Left ventricle myocardium inferior (tissue), 1 donor: ENCODE data around the gene JPT2. TPM values are rescaled to one million over a fixed set of nuclear protein-coding genes. Genes with fewer than 3 reads are reported as not detected.

ENCODE experiments used
- DNase-seq: peaks from one replicate; pipeline ENCODE4 v3.0.0-alpha.2; 2020
- H3K27ac ChIP-seq: fragments of 200-600 bp; replicated peaks from 2 replicates; pipeline ENCODE4 v1.8.0; 2021
- H3K27me3 ChIP-seq: fragments of 200-600 bp; 2 replicates; pipeline ENCODE4 v1.8.0; 2021; ENCODE audit warnings: low read depth
- H3K36me3 ChIP-seq: fragments of 200-600 bp; 2 replicates; pipeline ENCODE4 v1.8.0; 2021
- H3K4me1 ChIP-seq: fragments of 200-600 bp; 2 replicates; pipeline ENCODE4 v1.8.0; 2021
- H3K4me3 ChIP-seq: fragments of 200-600 bp; 2 replicates; pipeline ENCODE4 v1.8.0; 2021; ENCODE audit warnings: mild to moderate bottlenecking, moderate library complexity
- H3K9me3 ChIP-seq: fragments of 200-600 bp; replicated peaks from 2 replicates; pipeline ENCODE4 v1.8.0; 2021
- intact Hi-C: fragments of 100-400 bp; cut with micrococcal nuclease; formaldehyde crosslinking; loops from one replicate; pipeline ENCODE4 v1.11.0; 2022
- total RNA-seq: library from RNA; stranded (reverse); fragmentation: NEBNext Ultra II Directional; extraction: Animal tissue kit (Norgen Biotek cat#: 25700); gene quantifications from one replicate; pipeline ENCODE4 v1.2.1, GENCODE V29; 2021
- TF ChIP-seq, protein P1 (sequence below): fragments of 200-600 bp; IDR thresholded peaks from 2 replicates; pipeline ENCODE4 v1.8.0; 2021; ENCODE audit warnings: antibody characterized with exemption, mild to moderate bottlenecking, borderline replicate concordance
- donor health status: DM: no; HTN: yes; CAD: no; lungs with severe emphysema.

Gene JPT2
- total RNA-seq, 1 donor from 2014 or later, result 30.6 TPM

DNA sequence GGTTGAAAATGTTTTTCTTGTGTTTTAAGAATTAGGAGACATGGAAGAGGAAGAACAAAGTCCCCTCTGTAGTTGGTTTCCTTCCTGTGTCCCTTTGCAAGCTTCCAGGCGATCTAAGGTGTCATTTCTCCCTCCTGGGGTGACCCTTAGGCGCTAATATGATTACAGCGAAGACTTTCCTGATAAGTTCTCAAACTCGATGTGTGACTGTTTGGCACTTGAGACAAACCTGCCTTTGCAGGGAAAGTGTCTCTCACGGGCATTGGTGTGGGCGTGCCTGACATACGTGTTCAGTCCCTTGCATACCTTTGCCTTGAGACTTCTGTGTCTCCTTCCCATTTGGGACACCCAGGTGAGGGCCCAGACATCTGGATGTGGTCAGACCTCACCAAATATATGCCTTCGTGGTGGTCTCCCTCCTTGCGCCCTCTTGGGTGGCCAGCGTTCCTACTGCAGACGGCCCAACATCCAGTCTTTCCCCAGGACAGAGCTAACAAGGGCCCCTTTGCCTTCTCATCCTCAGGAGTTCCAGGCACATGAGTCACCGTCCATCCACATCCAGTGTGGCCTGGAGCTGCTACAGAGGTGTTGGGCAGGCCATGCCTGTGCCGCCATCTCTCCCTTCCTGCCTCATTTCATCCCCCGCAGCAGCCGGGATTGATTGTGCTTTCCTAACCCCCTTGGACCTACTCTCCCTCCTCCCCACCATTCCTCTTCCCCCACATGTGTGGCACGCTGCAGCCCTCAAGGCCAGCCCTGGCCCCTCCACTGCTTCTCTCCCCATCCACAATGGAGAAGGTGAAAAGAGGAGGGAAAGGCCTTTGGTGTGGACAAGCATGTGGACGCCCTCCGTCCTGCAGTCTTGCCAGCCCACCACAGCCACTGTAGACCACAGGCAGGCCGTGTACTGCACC, 3.1 kb upstream of the JPT2 start:
- no peak for DNase-seq
- H3K4me3 ChIP-seq, result no peak overlapping the region
- H3K36me3 ChIP-seq, result peaks cover 55% of the 10 kb centered on the region
- H3K27ac ChIP-seq, result no peak overlapping the region
- no peaks in the 10 kb centered on the region for H3K9me3 ChIP-seq
- intact Hi-C loops, result no loop called here
- no peaks in the 10 kb centered on the region for H3K27me3 ChIP-seq
- H3K4me1 ChIP-seq, result peaks cover 23% of the 10 kb centered on the region
- TF ChIP-seq, protein P1, sequence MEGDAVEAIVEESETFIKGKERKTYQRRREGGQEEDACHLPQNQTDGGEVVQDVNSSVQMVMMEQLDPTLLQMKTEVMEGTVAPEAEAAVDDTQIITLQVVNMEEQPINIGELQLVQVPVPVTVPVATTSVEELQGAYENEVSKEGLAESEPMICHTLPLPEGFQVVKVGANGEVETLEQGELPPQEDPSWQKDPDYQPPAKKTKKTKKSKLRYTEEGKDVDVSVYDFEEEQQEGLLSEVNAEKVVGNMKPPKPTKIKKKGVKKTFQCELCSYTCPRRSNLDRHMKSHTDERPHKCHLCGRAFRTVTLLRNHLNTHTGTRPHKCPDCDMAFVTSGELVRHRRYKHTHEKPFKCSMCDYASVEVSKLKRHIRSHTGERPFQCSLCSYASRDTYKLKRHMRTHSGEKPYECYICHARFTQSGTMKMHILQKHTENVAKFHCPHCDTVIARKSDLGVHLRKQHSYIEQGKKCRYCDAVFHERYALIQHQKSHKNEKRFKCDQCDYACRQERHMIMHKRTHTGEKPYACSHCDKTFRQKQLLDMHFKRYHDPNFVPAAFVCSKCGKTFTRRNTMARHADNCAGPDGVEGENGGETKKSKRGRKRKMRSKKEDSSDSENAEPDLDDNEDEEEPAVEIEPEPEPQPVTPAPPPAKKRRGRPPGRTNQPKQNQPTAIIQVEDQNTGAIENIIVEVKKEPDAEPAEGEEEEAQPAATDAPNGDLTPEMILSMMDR, result no peak

DNA sequence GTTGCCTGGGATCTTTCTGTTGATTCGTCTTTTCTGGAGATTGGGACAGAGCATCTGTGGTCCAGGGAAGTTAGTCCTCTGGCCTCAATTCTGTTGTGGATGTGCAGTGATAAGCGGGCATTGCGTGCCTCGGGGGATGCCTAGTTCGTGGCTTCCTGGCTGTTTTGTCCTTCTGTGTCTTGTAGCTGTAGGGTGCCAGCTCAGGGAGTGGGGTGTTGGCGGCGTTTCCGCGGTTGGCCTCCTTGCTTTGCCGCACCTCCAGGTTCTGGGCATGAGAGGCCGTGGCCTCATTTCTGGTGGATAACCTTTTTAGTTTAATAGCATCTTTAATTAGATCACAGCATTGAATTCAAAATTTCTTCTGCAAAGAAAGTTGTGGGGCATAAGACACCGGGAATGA, 1.4 kb upstream of the JPT2 start:
- Histone ChIP-seq H3K27ac (no peak overlapping the region), H3K27me3 (no peaks in the 10 kb centered on the region), H3K9me3 (no peaks in the 10 kb centered on the region), H3K36me3 (peaks cover 40% of the 10 kb centered on the region), H3K4me1 (peaks cover 24% of the 10 kb centered on the region), H3K4me3 (no peak overlapping the region)
- intact Hi-C loops, result no loop called here
- no peak for DNase-seq
- TF ChIP-seq, protein P1, result no peak

DNA sequence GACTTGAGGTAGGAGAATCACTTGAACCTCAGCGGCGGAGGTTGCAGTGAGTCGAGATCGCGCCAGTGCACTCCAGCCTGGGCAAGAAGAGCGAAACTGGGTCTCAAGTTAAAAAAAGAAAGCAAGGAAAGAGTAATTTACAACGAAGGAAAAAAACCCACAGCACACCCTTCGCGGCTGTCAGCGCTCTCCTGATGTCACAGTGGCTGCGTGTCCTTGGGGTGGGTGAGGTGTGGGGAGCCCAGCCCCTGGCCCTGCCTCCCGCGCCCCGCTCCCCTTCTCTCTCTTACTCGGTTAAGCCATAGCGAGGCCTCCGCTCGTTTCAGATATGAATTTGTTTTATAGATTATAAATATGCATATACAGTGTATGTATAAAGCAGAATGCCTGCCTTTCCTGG, 740 bp upstream of the JPT2 start:
- peaks cover 33% of the 10 kb centered on the region for H3K36me3 ChIP-seq
- no peak for DNase-seq
- H3K9me3 ChIP-seq, result no peaks in the 10 kb centered on the region
- intact Hi-C loops, result no loop called here
- H3K27me3 ChIP-seq, result no peaks in the 10 kb centered on the region
- TF ChIP-seq, protein P1, result no peak
- H3K4me1 ChIP-seq, result peaks cover 24% of the 10 kb centered on the region
- H3K4me3 ChIP-seq, result peak overlapping the region; percentile 93
- peak overlapping the region; percentile 88 for H3K27ac ChIP-seq

DNA sequence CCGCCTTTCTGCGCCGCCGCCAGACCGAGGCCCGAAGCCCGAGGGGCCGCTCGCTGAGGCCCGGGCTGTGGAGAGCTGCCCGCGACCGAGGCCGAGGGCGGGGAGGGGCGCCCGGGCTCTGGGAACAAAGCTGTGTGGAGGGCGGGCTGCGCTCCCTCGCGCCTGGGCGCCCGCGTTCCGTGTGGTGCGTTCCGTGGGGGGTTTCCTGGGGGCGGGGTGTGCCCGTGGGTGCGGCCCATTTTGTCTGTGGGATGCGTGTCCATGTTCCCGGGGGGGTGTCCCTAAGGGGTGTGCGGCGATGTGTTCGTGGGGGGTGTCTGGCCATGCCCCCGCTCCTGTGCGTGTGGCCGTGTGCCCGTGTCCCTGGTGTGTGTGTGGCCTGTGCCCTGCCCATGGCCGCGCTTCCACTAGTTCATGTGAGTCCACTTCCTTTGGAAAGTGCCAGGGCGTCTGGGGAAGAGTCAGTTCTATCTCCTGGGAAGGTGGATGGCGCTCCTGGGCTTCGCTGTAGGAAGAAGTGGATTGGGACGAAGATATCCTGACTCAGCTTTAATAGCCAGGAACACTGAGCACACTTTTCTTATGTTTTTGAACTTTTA, 520 bp downstream of the JPT2 start:
- H3K4me1 ChIP-seq, result peaks cover 24% of the 10 kb centered on the region
- intact Hi-C loops, result no loop called here
- H3K36me3 ChIP-seq, result peaks cover 29% of the 10 kb centered on the region
- H3K27me3 ChIP-seq, result no peaks in the 10 kb centered on the region
- no peak for DNase-seq
- H3K9me3 ChIP-seq, result no peaks in the 10 kb centered on the region
- peak overlapping the region; percentile 93 for H3K4me3 ChIP-seq
- TF ChIP-seq, protein P1, result no peak
- H3K27ac ChIP-seq, result peak overlapping the region; percentile 88

DNA sequence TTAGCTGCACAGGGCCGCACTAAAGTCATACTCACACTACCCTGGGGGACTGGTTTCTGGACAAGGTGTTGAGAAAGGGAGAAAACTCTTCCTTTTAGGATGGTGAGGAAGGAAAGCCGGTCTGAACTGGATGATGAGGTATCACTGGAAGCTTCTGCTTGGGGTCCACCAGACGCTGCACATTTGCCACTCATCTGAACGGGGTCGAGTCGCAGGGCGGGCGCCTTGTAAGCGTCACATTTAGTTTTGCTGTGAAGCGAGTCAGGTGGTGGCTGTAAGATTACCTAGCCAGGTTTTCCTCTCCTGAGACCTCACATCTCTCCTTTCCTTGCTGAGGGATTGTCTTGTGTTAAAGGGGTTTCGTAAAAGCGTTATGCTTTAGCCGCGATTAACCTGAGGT, 2.3 kb downstream of the JPT2 start:
- no peak for DNase-seq
- no peaks in the 10 kb centered on the region for H3K9me3 ChIP-seq
- H3K27me3 ChIP-seq, result no peaks in the 10 kb centered on the region
- H3K4me1 ChIP-seq, result peaks cover 24% of the 10 kb centered on the region
- H3K4me3 ChIP-seq, result no peak overlapping the region
- peaks cover 23% of the 10 kb centered on the region for H3K36me3 ChIP-seq
- intact Hi-C loops, result no loop called here
- no peak overlapping the region for H3K27ac ChIP-seq
- TF ChIP-seq, protein P1, result no peak
